HG03469 (cell line): ENCODE data around the gene ULK4.
"Not testable (repeated sequence)": the region's sequence is repeated elsewhere in the genome, so short reads cannot be mapped to it uniquely, and the experiment has no call there.

Source experiments
- ATAC-seq: cut with Tn5 transposase; IDR thresholded peaks from one replicate; pipeline ENCODE4 v1.9.1; 2021; ENCODE audit warnings: mild to moderate bottlenecking, moderate library complexity, moderate number of reproducible peaks; ENCODE audit not compliant: unreplicated experiment

ULK4 gene

DNA sequence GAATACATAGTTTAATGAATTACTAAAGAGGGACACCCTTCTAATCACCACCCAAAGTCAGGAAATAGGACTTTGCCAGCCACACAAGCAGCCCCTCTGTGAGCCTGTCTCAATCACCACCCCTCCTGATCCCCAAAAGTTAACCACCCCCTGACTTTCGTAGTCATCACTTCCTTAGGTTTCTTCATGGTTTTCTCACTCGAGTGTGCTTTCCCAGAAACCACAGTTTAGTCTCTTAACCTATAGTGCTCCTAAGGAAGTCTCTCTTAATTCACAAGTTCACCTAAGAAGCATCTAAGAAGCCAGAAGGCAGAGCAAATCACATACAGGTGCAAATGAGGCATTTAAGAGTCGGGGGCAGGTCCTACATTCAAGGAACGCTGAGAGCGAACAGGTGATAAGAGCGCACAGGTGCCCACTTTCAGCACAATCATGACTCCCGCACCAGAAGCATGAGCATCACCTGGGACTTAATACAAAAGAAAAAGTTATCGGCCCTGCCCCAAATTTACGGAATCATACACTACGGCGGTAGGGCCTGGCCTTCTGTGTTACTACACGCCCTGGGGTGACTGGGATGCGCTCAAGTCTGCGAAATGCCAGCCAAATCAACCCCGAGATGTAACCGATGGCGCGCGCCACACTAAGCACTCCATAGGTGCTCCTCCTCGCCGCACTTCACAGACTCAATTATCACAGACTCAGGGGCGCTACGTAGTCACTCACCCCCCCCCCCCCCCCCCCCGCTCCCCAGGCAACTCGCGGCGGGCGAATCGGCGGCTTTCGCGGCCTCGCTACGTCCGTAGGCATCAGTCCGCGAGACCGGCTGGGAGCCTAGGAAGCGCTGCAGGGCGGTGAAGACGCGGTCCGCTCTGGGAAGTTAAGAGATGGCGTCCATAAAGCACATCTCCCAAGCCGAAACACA, 815 bp downstream of the ULK4 start:
- ATAC-seq = peak; percentile 8

DNA sequence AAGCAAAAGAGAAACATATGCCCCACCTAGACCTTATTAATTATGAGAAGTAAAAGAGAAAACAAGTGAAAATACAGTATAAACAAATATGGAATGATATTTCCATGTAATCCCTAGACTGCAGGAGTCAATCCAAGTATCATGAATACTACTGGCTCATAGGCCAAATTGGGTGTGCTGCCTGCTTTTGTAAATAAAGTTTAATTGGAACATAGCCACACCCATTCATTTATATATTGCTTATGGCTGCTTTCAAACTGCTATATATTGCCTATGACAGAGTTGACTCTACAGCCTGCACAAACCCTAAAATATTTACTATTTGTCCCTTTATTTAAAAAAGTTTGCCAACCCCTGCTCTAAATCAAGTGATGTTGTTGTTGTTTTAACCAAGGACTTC, 5.3 kb downstream of the ULK4 start:
- no peak for ATAC-seq

DNA sequence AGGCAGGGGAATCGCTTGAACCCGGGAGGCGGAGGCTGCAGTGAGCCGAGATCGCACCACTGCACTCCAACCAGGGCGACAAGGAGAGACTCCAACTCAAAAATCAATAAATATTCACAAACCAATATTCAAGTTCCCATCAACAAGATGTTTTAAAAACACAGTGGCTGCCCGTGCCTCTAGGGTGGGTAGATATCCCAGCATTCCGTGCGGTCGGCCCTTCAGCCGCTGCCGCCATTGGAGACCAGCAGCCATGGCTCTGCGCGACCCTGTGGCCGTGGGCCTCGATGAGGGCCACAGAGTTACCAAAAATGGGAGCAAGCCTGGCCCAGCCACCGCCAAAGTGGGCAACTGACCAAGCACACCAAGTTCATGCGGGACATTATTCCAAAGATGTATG, 6.7 kb downstream of the ULK4 start:
- no peak for ATAC-seq

DNA sequence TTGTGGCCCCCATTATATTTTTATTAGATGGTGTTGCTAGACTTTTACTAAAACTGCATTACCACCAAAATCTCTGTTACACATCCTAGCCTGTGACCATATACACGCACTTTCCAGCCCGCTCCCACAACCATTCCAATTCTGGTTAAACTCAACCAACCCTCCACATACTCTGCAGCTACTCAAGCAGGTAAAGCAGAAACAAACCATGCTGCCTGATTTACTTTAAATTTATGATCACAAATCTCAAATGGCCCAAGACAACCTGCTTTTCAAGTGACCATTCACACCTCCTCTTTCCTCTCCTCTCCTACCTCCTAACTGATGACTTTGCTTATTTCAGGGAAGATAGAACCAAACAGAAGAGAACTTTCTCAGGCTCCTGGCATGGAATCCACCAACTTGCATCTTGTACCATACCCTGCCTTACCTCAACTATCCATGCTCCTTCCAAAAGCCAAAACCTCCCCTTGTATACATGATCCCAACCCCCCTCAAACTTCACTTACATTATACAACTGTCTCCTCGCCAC, 18.5 kb downstream of the ULK4 start:
- no peak for ATAC-seq

DNA sequence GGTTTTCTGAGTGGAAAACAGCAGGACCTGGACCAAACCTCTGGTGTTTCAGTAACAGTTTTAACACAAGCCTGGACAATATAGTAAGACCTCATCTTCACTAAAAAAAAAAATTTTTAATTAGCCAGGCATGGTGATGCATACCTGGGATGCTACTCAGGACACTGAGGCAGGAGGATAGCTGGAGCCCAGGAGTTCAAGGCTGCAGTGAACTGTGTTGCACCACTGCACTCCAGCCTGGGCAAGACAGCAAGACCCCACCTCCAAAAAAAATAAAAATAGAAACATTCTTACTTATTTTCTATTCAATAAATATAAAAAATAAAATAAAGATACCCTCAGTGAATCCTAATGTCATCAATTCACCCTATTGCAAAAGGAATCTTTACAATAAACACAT, 21.5 kb downstream of the ULK4 start:
- ATAC-seq = no peak

DNA sequence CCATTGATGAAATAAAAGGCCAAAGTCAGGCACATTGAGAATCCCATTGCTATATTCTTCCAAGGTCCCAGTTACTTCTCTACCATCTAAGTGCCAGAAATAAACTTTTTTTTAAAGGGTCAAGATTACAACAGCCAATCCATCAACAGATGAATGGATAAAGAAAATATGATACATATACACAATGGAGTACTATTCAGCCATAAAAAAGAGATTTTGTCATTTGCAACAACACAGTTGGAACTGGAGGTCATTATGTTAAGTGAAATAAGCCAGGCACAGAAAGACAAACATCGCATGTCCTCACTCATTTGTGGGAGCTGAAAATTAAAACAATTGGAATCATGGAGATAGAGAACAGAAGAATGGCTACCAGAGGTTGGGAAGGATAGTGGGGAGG, 25.5 kb downstream of the ULK4 start:
- no peak for ATAC-seq

DNA sequence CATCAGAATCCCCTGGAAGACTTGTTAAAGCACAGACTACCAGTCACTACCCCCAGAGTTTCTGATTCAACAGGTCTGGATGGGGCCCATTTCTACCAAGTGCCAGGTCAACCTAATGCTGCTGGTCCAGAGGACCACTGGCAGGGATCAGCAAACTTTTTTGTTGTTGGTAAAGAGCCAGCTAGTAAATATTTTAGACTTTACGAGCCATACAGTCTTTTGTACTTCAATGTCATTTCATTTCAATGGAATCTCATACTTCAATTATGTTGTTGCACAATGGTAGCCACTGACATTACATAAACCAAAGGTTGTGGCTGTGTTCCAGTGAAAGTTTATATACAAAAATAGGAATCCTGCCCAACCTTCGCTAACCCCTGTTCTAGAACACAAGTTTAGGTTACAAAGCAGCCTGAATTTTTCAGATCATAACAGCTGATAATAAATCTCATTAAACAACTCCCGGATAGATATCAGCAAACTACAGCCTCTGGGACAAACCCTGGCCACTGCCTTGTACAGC, 28.7 kb downstream of the ULK4 start:
- no peak for ATAC-seq

DNA sequence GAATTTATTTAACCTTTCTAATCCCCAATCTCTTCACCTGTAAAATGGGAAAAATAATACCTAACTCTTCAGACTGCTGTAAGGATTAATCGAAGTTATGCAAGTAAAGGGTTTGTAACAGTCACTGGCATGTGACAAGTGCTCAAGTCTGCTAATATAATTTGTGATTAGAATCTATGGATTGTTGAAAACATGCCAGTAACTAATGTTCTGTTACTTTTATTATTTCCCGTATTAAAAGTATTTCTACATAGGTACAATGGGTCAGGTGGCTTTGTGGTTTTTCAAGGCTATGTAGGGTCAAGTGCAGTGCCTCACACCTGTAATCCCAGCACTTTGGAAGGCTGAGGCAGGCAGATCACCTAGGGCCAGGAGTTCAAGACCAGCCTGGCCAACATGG, 29.4 kb downstream of the ULK4 start:
- no peak for ATAC-seq

DNA sequence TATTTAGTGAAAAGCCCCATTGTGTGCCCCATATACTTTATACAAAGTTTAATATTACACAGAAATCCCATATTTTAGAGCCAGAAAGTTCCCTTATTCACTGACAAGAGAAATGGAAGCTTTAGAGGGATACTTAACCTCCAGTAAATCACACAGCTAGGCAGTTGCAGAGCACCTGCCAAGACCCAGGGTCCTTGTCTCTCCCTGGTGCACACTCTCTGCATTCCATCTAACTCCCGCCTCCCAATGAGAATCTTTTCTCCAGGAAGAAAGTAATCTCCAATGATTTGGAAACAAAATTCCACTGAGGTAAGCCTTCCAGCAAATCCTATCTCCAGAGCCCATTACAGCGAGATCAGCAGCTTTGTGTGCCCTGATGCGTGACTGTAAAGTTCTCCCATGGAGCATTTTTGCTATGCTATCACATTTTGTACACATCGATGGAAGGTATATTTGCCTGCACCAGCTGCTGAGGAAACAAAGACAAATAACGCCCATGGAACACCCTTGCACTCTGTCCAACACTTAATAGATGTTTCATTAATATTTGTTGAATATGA, 41.4 kb downstream of the ULK4 start:
- no peak for ATAC-seq

DNA sequence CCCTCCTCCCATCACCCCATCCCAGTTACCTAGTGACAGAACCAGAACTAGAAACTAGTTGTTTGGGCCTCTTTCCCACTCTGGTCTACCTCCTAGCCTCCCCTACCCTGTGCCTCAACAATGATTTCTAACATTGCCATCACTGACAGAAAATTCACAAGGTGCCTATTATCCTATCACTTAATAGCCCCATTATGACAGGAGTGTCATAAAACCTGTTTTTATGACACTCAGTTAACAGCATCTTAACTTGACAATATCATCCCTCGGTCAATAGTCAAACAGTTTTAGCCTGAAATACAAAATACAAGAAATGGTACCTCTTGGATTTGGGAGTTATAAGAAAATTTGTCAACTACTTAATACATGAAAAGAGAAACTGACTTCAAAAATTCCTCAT, 46.5 kb downstream of the ULK4 start:
- no peak for ATAC-seq

DNA sequence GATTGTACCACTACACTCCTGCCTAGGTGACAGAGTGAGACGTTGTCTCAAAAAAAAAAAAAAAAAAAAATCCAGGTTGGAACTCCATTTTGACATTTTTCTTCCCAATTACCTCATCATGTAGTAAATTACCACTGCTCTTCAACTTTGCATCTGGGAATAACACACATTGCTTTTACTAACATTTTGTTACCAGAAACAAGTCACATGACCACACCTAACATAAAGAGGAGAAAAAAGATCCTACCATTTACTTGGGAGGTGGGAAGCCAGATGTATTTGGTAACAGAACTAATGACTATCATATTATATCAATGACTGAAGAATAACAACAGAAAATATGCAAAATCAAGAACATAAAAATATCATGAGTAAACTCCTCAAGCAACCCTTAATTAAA, 49.6 kb downstream of the ULK4 start:
- ATAC-seq = no peak

DNA sequence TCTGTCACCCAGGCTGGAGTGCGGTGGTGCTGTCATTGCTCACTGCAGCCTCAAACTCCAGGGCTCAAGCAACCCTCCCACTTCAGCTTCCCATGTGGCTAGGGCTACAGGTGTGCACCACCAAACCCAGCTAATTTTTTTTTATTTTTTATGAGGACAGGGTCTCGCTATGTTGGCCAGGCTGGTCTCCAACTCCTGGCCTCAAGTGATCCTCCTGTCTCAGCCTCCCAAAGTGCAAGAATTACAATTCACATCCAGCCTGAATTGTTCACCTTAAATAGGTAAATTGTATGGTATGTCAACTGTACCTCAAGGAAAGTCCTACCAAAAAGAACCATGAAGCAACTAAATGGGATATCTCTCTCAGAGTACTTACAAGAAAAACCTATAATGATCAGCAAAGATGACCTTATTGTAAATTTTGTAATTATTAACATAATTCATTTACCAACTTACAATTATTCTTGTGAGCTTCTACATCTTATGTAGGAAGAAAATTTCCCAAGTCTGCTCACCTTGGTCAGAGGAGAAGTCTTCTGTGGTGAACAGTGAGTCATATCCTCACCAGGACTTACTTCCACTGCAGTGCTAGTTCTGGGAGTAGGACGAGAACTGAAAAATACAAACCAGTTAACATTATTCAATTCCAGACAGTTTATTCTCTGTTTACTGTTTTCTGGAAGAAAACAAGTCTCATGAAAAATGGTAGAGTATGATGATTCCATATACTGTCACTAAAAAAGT, 54.4 kb downstream of the ULK4 start:
- no peak for ATAC-seq

DNA sequence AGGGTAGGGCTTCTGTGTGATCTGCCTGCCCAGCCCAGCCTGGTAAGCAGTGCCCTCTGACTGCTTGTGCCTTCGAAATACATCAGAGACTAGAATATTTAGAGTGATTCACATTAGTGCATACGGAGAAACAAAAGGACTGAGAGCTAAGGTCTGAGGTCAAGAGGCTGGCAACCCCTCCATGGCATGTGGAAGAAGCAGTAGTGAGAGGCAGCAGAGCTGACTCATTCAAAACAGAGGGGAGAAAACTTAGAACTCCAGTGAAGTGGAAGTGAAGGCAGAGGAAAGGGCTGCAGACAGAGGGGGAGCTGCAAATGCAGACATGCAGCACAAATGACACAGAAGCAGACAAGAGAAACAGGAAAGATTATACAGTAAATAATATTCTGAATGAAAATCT, 61.6 kb downstream of the ULK4 start:
- ATAC-seq = no peak

DNA sequence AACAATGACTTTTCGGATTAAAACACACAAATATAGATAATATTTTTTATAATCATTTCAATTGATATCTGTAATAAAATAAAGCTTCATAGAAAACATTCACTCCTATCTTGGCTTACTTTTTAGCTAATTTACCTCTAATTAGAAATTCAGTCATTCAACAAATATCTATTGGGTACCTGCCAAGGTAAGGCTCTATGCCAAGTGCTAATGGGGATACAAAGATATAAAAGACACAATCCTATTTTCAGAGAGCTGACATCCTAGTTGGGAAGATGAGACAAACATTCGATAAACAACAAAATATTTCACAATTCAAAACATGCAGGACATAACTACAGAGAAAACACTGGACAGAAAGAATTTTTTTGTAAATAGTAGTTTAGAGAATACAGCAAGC, 63.3 kb downstream of the ULK4 start:
- no peak for ATAC-seq

DNA sequence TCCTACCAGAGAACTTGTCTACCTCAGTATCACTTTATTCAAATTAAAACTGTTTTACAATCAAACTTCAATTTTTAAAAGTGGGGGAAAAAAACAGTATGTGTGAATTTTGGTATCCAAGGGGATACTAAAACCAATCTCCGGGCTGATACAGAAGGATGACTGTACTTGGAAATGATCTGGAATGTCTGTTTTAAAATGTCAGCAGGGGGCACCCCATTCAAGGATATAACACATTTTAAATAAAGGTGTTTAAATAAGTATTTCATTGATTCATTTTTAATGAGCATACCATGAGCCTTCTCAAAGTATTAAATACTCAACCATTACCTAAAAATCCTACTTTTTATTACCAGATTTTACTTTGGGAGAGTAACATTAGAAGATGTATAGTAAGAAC, 67.9 kb downstream of the ULK4 start:
- no peak for ATAC-seq

DNA sequence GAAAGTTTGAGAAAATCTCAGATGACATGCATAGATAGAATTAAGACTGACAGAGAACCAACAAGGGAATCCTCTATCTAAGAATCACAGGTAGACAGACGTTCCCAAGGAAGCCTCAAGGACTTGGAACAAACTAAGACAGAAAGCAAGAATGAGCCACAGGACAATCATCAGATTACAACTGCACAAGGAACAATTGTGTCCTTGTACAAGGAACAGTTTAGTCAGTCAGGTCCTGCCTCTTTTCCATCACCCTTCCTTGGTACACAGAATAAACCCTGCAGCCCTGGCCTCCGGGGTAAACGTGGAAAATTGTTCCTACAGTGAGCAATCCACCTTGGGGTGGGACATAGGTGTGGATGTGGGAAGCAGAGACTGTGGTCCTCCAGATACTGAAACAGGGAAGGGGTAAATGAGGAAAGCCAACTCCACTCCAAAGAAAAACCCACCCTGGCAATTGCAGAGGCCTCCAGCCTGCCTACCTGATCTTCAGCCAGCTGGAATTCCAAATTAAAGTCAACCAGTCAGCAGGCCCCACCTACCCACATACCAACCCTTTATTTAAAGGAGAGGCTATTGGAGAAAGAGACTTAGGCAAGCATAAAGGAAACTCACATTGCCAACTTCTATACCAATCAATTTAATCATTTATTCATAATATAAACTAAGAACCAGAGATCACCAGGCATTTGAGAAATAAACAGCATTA, 73.4 kb downstream of the ULK4 start:
- no peak for ATAC-seq

DNA sequence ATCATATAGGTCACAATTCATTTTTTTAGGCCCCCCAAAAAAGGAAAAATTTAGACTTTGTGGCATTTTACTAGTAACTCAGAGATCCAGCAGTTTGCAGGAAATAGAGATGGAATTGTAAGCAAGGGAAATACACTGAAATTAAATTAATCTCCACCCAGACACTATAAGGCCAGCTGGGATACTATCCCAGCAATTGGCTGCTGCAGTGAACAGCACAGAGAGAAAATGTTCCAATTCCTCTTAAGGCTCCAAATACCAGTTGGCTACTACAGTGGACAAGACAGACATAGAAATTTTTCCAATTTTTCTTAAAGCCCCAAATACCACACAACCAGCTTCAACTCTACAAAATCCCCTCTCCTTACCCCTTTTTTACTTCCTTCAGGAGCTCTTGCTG, 78.9 kb downstream of the ULK4 start:
- no peak for ATAC-seq

DNA sequence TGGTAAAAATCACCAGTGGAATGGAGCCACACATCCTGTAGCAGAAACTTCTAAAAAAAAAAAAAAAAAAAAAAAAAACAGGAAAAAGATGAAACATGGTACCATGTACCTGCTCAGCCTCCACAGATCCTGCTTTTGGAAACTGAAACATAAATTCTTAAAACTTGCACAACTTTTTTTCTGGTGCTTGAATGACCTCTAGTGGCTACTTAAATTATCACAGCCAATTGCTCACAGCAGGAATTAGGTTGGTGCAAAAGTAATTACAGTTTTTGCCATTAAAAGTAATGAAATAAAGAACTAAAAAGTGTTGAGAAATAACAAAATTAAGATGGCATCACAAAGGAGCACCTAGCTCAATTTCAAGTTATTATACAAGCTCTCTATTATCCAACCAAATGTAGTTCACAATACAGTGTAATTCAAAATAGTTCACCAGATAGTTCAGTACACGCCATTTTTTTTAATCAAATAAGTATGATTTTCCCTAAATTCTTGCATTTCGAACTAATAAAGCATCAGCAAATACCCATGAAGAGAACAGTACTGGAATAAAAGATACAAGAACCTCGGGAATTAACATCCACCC, 80.6 kb downstream of the ULK4 start:
- ATAC-seq = no peak

DNA sequence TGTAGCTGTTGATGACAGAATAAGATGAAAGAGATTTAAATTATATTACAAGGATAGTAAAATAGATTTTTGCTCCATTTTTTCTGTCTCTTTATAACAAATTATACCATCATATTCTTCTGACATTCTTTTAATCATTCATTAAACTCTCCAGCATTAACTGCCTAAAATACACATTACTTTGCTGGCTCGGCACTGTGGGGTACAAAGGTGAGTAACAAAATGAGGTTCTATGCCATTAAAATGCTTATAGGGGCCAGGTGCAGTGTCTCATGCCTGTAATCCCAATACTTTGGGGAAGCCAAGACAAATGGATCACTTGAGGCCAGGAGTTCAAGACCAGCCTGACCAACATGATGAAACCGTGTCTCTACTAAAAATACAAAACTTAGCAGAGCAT, 81.5 kb downstream of the ULK4 start:
- no peak for ATAC-seq

DNA sequence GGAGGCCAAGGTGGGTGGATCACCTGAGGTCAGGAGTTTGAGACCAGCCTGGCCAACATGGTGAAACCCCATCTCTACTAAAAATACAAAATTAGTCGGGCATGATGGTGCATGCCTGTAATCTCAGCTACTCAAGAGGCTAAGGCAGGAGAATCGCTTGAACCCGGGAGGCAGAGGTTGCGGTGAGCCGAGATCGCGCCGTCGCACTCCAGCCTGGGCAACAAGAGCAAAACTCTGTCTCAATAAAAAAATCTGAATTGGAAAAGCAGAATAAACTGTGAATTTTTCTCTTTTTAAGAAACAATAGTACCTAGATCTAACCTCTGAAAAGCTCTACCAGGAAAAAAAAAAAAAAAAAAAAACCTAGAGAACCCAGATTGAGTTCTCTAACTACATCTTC, 84.2 kb downstream of the ULK4 start:
- ATAC-seq = not testable (repeated sequence)
